ENCODE measurements around the gene RAPGEF5.

Gene RAPGEF5

DNA sequence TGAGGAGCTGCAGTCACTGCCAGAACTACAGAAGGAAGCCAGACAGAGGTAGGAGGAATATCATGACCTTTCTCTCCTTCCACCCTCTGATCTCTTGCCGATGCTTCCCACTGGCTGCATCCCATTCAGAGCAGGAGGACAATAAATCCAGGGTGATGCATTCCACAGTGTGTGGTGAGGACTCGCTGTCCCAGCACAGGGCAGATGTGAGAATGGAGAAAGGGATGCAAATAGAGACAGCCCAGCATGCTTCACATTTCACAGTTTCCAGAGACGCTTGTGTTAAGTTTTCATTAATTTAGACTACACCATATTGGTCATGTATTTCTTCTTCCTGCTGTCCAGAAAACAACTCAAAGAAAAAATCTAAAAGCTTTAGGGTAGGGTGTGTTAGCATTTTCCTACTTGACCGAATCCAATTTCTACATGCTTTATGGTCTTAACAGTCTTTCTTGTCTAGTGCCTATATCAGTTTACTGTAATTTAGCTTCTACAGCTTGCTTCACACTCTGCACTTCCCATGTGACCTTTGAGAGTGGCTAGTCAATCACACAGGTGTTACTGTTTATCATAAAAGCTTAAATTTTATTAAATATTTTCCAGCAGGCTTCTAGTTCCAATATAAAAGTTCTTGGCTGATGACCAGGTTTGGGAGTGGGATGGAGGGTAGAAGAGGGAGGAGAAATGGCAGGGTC, 155.6 kb downstream of the RAPGEF5 start:
- H3K36me3 ChIP-seq (ENCODE audit: control insufficient read depth, insufficient read depth, low read length): no peaks in the 10 kb centered on the region
- no peaks in the 10 kb centered on the region for H3K9me3 ChIP-seq (ENCODE audit: control insufficient read depth, low read length)
- WGBS, 2 experiments: 52 to 65% methylated on average over 4 of the region's 4 CpGs
- no peak overlapping the region for H3K4me3 ChIP-seq (ENCODE audit: insufficient read depth, low read depth, low read length)
- peaks cover 7% of the 10 kb centered on the region for H3K4me1 ChIP-seq (ENCODE audit: control insufficient read depth, insufficient read depth, low read length)
- no peaks in the 10 kb centered on the region for H3K27me3 ChIP-seq (ENCODE audit: control insufficient read depth, insufficient read depth, low read length, poor library complexity, severe bottlenecking)
- no peak overlapping the region for H3K27ac ChIP-seq (ENCODE audit: insufficient read depth, low read depth, low read length, poor library complexity, severe bottlenecking)

DNA sequence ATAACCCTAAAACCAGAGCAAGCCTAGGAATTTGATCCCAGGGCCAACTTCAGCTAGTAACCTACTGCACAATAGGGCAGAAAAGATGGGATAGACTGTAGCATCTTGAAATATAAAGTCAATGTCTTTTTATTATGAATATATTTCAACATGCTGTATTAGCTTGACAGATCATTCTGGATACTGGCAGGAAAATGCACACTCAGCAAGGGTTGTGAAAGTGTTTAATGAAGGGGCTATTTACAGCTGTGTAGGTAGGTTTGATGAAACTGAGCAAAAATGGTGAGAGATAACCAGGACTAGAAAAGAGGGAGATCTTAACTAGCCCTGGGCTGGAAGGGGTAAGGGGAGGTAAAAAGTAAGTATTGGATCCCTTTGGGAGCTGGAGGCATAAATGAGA, 156.2 kb downstream of the RAPGEF5 start:
- Histone ChIP-seq H3K9me3 (ENCODE audit: control insufficient read depth, low read length) (no peaks in the 10 kb centered on the region), H3K4me3 (ENCODE audit: insufficient read depth, low read depth, low read length) (no peak overlapping the region), H3K27ac (ENCODE audit: insufficient read depth, low read depth, low read length, poor library complexity, severe bottlenecking) (no peak overlapping the region), H3K27me3 (ENCODE audit: control insufficient read depth, insufficient read depth, low read length, poor library complexity, severe bottlenecking) (no peaks in the 10 kb centered on the region), H3K36me3 (ENCODE audit: control insufficient read depth, insufficient read depth, low read length) (no peaks in the 10 kb centered on the region), H3K4me1 (ENCODE audit: control insufficient read depth, insufficient read depth, low read length) (peaks cover 7% of the 10 kb centered on the region)

GRCh38 chr7:22200238-22200637, 156.7 kb downstream of the RAPGEF5 start:
- no peaks in the 10 kb centered on the region for H3K36me3 ChIP-seq (ENCODE audit: control insufficient read depth, insufficient read depth, low read length)
- peaks cover 9% of the 10 kb centered on the region for H3K4me1 ChIP-seq (ENCODE audit: control insufficient read depth, insufficient read depth, low read length)
- no peaks in the 10 kb centered on the region for H3K27me3 ChIP-seq (ENCODE audit: control insufficient read depth, insufficient read depth, low read length, poor library complexity, severe bottlenecking)
- WGBS, 2 experiments: 90 to 96% methylated on average over 4 of the region's 4 CpGs
- H3K9me3 ChIP-seq (ENCODE audit: control insufficient read depth, low read length): no peaks in the 10 kb centered on the region
- H3K27ac ChIP-seq (ENCODE audit: insufficient read depth, low read depth, low read length, poor library complexity, severe bottlenecking): no peak overlapping the region
- H3K4me3 ChIP-seq (ENCODE audit: insufficient read depth, low read depth, low read length): no peak overlapping the region

DNA sequence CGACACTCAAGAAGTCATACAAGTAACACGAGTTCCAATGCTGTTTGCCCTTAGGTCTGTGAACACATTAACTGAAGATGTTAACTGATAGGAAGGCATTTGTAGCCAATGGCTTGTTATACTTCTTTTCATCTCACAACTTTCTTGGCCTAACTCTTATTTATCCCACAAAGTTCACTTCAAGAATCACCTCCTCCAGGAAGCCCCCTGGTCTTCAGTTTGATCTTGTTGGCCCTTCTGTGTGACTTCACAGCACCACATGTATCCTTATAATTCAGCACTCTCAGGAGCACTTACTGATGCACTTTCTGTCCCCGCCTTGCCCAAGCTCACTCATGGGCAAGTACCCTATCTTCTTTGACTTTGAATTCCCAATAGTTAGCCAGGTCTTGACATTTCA, 159.6 kb downstream of the RAPGEF5 start:
- Histone ChIP-seq H3K4me3 (ENCODE audit: insufficient read depth, low read depth, low read length) (no peak overlapping the region), H3K9me3 (ENCODE audit: control insufficient read depth, low read length) (no peaks in the 10 kb centered on the region), H3K27ac (ENCODE audit: insufficient read depth, low read depth, low read length, poor library complexity, severe bottlenecking) (no peak overlapping the region), H3K27me3 (ENCODE audit: control insufficient read depth, insufficient read depth, low read length, poor library complexity, severe bottlenecking) (no peaks in the 10 kb centered on the region), H3K4me1 (ENCODE audit: control insufficient read depth, insufficient read depth, low read length) (peaks cover 22% of the 10 kb centered on the region), H3K36me3 (ENCODE audit: control insufficient read depth, insufficient read depth, low read length) (no peaks in the 10 kb centered on the region)
- 91 to 93% methylated on average over 3 of the region's 3 CpGs for WGBS, 2 experiments

DNA sequence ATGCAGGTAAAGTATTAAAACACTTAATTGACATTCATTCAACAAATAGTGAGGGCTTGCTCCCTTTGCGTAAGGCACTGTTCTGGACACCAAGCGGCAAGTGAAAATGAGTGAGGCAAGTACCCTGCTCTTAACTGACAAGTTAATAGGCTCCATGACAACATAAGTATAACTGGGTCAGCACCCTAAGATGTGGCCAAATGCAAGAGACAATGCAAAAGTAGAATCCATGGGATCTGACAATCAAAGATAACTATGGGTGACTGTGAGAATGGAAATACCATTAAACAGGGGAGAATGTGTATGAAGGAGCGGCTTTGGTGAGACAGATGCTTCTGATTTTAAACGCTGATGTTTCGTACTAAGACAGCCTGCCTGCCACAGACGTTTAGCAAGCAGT, 160.5 kb downstream of the RAPGEF5 start:
- 91 to 93% methylated on average over 6 of the region's 6 CpGs for WGBS, 2 experiments
- H3K36me3 ChIP-seq (ENCODE audit: control insufficient read depth, insufficient read depth, low read length): no peaks in the 10 kb centered on the region
- peaks cover 29% of the 10 kb centered on the region for H3K4me1 ChIP-seq (ENCODE audit: control insufficient read depth, insufficient read depth, low read length)
- H3K9me3 ChIP-seq (ENCODE audit: control insufficient read depth, low read length): no peaks in the 10 kb centered on the region
- H3K27me3 ChIP-seq (ENCODE audit: control insufficient read depth, insufficient read depth, low read length, poor library complexity, severe bottlenecking): no peaks in the 10 kb centered on the region
- H3K4me3 ChIP-seq (ENCODE audit: insufficient read depth, low read depth, low read length): no peak overlapping the region
- H3K27ac ChIP-seq (ENCODE audit: insufficient read depth, low read depth, low read length, poor library complexity, severe bottlenecking): no peak overlapping the region

DNA sequence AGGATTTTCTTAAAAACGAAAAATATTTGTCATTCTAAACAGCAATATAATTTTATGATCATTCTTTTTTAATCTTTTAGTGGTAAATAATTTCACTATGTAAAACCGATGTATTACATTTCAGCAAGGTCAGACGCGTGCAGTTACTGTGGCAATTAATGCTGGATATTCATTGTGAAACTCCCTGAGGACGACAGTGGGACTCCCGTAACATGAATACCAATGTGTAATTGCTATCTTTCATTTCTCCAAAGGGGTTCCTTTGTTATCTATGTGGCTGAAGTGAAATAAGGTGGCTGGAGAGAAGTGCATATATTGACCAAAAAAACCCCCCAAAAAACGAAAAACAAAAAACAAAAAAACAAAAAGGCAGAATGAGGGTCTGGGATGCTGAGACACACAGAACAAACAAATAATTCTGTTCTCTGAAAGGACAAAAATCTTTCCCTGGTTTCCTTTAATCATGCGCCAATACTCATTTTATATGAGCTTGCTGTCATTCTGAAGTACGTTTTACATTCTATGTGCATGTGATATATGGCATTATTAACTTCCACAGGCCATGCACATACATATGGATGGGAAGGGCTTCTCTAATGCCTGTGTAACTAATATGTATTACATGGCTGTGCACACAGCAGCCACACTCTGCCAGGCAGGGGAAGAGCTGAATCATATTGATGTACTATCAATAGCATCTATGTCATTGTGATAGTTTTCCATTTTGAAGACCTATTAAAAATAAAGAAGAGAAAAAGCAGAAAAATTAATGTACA, 161.4 kb downstream of the RAPGEF5 start:
- WGBS, 2 experiments: 75 to 80% methylated on average over 7 to 8 of the region's 9 CpGs
- H3K9me3 ChIP-seq (ENCODE audit: control insufficient read depth, low read length): no peaks in the 10 kb centered on the region
- no peak overlapping the region for H3K4me3 ChIP-seq (ENCODE audit: insufficient read depth, low read depth, low read length)
- H3K27me3 ChIP-seq (ENCODE audit: control insufficient read depth, insufficient read depth, low read length, poor library complexity, severe bottlenecking): no peaks in the 10 kb centered on the region
- H3K27ac ChIP-seq (ENCODE audit: insufficient read depth, low read depth, low read length, poor library complexity, severe bottlenecking): no peak overlapping the region
- H3K36me3 ChIP-seq (ENCODE audit: control insufficient read depth, insufficient read depth, low read length): no peaks in the 10 kb centered on the region
- H3K4me1 ChIP-seq (ENCODE audit: control insufficient read depth, insufficient read depth, low read length): peaks cover 23% of the 10 kb centered on the region

- Histone ChIP-seq H3K4me1 (ENCODE audit: control insufficient read depth, insufficient read depth, low read length) (peaks cover 26% of the 10 kb centered on the region), H3K27me3 (ENCODE audit: control insufficient read depth, insufficient read depth, low read length, poor library complexity, severe bottlenecking) (no peaks in the 10 kb centered on the region), H3K9me3 (ENCODE audit: control insufficient read depth, low read length) (no peaks in the 10 kb centered on the region), H3K4me3 (ENCODE audit: insufficient read depth, low read depth, low read length) (no peak overlapping the region), H3K27ac (ENCODE audit: insufficient read depth, low read depth, low read length, poor library complexity, severe bottlenecking) (no peak overlapping the region), H3K36me3 (ENCODE audit: control insufficient read depth, insufficient read depth, low read length) (no peaks in the 10 kb centered on the region)
- 68 to 71% methylated on average over 10 of the region's 10 CpGs for WGBS, 2 experiments
Observed at GRCh38 chr7:22194658-22195273, 162.2 kb downstream of the RAPGEF5 start.

DNA sequence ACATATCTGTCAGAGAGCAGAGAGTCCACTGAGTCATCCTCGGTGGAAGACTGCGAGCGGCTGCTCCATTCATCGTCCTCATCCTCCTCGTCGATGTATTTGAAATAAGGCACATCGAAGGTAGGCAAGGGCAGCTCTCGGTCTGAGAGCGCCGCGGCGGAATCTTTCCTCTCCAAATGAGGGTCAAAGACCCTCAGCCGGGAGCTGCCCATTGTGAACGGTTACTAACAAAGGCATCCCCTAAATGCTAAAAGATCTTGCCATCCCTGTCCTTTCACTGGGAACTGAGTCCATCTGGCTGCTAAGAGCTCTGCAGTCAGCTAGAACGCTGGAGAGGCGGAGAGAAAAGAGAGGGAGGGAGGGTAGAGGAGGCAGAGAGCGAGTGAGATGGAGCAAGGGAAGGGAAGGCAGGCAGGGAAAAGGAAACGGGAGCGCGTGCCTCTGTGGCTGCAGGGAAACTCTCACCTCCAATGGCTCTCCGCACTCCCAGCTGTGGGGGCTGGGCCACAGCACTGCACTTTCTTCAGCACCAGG, 163.4 kb downstream of the RAPGEF5 start:
- H3K4me3 ChIP-seq (ENCODE audit: insufficient read depth, low read depth, low read length): peak overlapping the region; percentile 47
- no peaks in the 10 kb centered on the region for H3K36me3 ChIP-seq (ENCODE audit: control insufficient read depth, insufficient read depth, low read length)
- peaks cover 26% of the 10 kb centered on the region for H3K4me1 ChIP-seq (ENCODE audit: control insufficient read depth, insufficient read depth, low read length)
- 0% methylated on average over 21 of the region's 21 CpGs for WGBS, 2 experiments
- H3K27ac ChIP-seq (ENCODE audit: insufficient read depth, low read depth, low read length, poor library complexity, severe bottlenecking): peak overlapping the region; percentile 79
- H3K27me3 ChIP-seq (ENCODE audit: control insufficient read depth, insufficient read depth, low read length, poor library complexity, severe bottlenecking): no peaks in the 10 kb centered on the region
- H3K9me3 ChIP-seq (ENCODE audit: control insufficient read depth, low read length): no peaks in the 10 kb centered on the region

DNA sequence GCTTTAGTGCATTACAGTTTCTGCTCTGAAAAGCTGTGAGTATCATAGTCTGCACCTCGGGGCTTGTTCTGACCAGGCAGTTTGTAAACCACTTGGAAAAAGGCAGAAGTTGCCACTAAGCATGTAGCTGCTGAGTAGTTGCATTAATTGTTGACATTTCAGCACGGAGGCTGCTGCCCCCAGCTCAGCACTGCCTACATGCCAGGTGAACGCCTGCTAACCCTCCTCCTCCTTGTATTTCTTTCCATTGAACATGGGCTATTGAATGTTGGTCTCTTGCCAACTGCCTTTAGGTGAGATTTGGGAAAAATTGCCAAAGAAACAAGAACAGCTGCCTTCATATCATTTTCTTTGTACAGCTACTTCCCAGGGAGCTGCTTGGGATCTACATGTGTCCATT, 164.2 kb downstream of the RAPGEF5 start:
- H3K4me3 ChIP-seq (ENCODE audit: insufficient read depth, low read depth, low read length): peak overlapping the region; percentile 47
- H3K27me3 ChIP-seq (ENCODE audit: control insufficient read depth, insufficient read depth, low read length, poor library complexity, severe bottlenecking): no peaks in the 10 kb centered on the region
- H3K36me3 ChIP-seq (ENCODE audit: control insufficient read depth, insufficient read depth, low read length): no peaks in the 10 kb centered on the region
- WGBS, 2 experiments: 22 to 28% methylated on average over 3 of the region's 3 CpGs
- H3K4me1 ChIP-seq (ENCODE audit: control insufficient read depth, insufficient read depth, low read length): peaks cover 26% of the 10 kb centered on the region
- no peaks in the 10 kb centered on the region for H3K9me3 ChIP-seq (ENCODE audit: control insufficient read depth, low read length)
- peak overlapping the region; percentile 79 for H3K27ac ChIP-seq (ENCODE audit: insufficient read depth, low read depth, low read length, poor library complexity, severe bottlenecking)

DNA sequence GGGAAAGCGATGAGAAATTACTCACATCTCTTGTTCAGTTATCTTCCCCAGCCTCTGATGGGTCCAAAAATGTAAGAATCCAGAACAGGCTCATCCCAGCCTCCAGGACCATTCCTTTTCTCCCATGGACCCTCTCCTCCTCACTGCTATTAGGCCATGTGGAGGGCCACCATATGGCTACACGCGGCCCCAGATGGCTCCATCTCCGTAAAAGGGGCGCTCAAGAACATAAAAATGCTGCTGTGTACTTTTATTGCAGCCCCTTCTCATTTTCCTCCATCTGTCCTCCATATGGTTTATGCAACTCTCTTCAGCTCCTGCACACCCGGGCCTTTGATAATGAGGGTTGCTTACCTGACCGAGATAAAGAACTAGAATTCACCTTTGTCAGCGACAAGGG, 166.2 kb downstream of the RAPGEF5 start:
- H3K27me3 ChIP-seq (ENCODE audit: control insufficient read depth, insufficient read depth, low read length, poor library complexity, severe bottlenecking): no peaks in the 10 kb centered on the region
- H3K9me3 ChIP-seq (ENCODE audit: control insufficient read depth, low read length): no peaks in the 10 kb centered on the region
- no peaks in the 10 kb centered on the region for H3K36me3 ChIP-seq (ENCODE audit: control insufficient read depth, insufficient read depth, low read length)
- H3K4me3 ChIP-seq (ENCODE audit: insufficient read depth, low read depth, low read length): no peak overlapping the region
- H3K27ac ChIP-seq (ENCODE audit: insufficient read depth, low read depth, low read length, poor library complexity, severe bottlenecking): no peak overlapping the region
- peaks cover 26% of the 10 kb centered on the region for H3K4me1 ChIP-seq (ENCODE audit: control insufficient read depth, insufficient read depth, low read length)
- 93 to 95% methylated on average over 8 of the region's 8 CpGs for WGBS, 2 experiments

All from ectodermal cell (in vitro differentiated cells).